ENCODE data around the gene PKP1.

The PKP1 gene

DNA sequence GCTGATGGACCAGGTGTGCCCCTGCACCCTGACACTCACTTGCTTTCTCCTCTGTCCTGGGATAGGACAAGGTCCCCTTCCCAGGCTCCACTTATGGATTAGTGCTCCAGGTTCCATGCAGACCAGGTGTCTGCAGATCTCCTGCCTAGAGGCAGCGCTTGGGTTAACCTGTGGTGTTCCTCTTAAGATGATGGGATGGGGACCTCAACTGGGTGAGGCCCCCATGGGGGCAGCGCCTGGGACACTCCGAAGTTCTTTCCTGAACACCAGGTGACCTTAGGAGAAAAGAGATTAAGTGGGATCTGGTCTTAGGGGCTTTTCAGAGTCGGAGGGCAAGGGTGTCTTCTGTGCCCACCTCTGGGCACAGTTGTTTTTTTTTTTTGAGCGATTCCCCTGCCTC is 72.9 kb downstream of the PKP1 start:
- DNase-seq = no peak

DNA sequence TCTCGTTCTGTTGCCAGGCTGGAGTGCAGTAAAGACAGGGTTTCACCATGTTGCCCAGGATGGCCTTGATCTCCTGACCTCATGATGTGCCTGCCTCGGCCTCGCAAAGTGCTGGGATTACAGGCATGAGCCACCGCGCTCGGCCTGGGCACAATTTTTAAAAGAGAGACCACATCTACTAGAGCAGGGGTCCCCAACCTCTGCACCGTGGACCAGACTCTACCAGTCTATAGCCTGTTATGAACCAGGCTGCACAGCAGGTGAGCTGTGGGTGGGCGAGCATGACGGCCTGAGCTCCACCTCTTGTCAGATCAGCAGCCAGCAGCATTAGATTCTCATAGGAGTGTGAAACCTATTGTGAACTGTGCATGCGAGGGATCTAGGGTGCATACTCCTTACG is 73.4 kb downstream of the PKP1 start:
- no peak for DNase-seq

DNA sequence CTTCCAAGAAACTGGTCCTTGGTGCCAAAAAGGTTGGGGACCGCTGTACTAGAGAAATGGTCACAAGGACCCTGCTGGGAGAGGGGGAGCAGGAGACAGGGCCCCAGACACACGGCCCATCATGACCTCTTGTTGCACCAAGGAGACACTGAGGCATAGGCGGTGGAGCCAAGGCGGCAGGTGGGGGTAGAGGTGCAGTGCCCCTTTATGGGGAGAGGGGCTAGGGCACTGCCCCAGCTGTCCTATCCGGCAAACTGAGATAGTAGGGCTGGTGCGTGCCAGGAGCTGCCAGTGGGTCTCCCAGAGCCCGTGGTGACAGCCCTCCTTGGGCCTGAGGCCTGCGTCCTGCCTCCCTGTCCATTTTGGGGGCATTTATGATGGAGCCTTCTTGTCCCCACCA is 73.9 kb downstream of the PKP1 start:
- no peak for DNase-seq

DNA sequence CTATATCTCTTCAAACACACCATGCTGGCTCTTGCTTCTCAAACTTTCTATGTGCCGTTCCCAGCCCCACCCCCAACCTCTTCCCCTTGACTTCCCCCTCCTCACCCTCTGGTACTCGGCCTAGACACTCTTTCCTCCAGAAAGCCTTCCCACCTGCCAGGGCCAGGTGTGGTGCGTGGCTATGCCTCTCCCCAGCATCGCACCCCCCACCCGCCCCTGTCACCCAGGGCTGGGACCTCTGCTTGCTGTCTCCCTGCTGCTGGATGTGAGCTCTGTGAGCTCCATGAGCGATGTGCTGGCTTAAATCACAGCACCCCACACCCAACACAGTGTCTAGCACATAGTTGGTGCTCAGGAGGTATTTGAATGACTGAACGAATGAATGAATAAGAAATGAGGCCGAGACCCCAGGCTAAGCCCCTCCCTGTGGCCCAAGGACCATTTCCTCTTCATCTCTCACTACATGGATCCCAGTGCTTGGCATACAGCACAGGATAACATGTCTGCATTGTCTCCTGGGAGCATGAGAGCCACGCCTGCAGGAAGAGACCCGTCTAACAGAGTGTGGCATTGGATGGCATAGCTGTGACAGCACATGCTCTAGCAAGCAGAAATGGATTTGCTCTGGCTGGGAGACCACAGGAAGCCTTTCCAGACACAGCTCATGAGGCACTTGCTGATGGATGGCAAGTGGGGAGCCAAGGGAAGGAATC is 74.5 kb downstream of the PKP1 start:
- no peak for DNase-seq

DNA sequence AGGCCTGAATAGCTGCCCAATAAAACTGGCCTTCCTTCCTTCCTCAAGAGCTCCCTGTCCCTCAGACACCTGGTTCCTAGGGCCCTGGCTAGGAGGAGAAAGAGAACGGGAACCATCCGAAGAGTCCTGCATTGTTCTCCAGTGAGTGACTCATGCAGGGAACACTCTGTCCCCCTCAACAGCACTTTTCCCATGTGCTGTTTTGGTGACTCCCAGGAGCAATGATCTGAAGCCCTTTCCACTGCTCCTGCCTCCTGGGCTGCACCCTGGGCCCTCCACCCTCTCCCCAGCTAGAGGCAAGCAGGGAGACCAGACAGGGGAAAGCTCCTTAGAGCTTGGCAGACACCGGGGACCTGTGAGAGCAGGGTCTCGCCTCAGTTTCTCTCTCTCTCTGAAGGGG is 75.3 kb downstream of the PKP1 start:
- no peak for DNase-seq

DNA sequence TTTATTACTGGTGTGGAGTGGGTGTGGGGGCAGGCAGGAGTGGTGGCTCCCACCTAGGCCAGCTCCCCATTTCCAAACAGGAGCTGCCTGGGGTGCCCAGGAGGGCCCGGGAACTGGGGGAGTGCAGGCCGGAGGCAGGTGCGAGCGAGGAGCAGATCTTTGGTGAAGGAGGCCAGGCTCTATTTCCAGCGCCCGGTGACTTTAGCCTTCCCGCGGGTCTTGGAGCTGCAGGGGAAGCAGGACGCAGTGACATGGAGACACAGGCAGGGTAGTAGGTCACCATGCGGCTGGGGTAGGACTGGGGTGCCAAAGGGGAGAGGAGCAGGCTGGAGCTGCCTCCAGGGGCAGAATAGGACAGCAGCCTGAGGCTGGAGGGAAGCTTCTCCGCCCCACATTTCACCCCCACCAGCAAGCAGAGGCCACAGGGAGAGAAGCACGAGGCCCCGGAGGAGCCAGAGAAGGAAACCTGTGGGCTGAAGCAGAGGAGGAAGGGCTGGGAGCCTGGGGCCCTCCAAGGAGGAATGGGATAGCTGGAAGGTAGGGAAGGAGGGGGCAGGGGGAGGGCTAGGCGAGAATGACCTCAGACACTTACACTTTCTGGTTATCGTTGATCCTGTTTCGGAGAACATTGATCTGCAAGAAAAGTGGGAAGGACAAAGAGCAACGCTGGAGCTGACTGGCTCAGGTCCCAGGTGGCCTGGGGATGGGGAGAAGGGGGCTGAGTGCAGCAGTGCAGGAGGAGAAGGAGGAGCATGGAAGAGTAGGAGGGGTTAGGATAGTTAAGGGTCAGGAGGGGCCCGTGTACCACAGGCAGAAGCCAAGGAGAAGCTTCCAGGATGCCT is 75.9 kb downstream of the PKP1 start:
- DNase-seq = no peak

DNA sequence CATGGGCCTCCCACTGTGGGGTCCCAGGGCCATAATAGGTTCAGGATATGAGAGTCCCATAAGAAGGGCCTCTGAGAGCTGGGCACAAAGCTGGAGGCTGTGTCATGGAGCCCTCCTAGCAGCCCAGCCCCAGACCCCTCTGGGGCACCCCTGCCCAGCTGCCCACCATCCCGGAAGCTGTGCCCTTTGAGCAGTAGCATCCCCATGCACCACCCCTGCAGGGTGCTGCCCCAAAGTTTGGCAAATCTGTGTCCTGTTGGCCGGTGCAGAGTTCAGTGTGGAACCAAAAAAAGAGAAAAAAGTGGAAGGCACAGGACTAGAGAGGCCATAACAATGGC is 76.5 kb downstream of the PKP1 start:
- no peak for DNase-seq

DNA sequence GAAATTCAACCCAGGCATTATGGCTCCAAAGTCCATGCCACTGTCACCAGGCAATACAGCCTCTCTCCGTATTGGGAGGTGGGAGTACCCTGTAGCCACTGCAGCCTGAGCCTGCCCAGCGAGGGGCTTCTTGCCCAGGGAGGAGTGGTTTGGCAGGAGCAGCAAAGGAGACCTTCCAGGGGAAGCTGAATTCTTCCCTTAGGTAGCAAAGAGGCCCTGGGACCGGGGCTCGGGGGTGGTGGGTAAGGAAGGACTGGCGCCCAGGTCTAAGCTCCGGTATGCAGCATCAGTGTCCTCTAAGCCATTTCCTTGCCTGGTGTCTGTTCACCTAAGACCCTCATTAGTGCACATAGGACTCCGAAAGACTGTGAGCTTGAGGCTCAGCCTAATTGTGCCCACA is 77.2 kb downstream of the PKP1 start:
- DNase-seq = no peak

DNA sequence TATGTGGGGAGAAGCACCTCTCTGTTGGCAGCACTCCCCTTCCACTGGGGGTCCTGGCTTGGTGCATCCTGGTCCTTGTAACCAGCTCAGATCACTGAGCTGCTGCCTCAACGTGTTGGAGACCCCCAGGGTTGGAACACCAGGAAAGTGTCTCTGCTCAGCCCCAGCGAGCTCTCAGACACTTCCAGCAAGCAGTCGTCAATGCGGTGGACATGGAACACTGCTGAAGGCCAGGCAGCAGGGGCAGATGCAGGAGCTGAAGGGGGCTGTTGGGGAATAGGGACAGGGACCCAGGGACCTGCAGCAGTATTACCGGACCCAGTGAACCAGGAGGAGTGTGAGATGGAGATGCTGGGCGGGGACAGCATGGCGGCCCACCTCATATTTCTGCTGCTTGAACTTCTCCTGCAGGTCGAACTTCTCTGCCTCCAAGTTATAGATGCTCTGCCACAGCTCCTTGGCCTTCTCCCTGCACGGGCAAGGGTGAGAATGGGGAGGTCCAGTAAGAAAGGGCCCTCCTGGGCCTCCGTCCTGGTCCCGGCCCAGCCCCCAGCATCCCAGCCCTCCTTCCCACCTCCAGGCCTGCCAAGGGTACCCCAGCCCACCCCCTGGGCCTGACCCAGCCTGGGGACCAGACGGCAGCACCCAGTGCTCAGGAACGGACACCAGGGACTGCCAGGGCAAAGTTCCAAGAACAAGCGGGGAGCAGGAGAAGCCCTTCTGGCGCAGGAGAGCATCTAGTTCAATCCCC is 77.8 kb downstream of the PKP1 start:
- DNase-seq = no peak

DNA sequence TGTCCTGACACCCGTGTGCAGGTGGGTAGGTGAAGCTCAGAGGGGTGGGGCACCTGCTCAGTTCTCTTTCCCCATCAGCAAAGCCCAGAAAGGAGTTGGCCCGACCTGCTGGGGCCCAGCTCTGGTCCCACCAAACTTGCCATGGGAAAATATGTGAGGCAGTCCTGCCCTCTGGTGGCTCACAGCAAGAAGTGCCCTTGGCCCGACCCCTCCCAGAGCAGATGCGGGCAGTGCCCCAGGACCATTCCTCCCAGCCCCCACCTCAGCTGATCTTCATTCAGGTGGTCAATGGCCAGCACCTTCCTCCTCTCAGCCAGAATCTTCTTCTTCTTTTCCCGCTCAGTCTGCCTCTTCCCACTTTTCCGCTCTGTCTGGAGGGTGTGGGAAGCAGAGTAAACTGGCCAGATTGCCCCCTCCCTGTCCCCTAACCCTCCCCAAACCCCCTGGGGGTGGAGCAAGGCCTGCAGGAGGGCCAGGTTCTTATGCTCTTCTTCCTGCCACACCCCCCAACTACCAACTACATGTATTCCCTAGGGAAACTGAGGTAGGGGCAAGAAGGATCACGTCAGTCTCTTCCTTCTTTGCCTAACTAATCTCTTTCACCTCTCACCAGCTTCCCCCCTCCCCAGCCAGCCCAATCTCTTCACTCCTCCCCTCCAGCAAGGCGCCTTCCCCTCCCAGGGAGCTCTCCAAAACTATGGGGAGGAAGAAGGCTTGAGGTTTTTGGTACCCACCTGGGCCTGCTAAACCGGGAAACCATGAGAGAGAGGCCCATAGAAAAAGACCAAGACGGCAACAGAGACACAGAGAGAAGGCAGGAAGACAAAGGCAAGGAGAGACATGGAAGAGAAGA is 78.6 kb downstream of the PKP1 start:
- no peak for DNase-seq

DNA sequence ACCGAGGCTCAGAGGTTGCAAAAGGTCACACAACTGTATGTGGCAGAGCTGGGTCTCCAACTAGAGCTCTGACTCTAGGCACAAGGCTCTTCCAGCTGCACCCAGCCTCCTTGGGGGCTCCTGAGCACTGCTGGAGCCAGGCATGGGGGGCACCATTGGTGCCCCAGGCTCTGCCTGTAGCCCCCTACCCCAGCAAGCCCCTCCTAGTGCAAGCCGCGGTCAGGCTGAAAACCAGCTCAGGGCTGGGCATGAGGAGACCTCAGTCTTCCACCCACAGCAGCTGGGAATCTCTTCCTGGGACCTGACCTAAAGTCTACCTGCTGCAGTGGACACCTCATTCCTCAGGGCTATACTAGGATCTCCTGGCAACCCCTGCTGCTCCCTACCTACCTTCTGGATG is 79.6 kb downstream of the PKP1 start:
- no peak for DNase-seq

DNA sequence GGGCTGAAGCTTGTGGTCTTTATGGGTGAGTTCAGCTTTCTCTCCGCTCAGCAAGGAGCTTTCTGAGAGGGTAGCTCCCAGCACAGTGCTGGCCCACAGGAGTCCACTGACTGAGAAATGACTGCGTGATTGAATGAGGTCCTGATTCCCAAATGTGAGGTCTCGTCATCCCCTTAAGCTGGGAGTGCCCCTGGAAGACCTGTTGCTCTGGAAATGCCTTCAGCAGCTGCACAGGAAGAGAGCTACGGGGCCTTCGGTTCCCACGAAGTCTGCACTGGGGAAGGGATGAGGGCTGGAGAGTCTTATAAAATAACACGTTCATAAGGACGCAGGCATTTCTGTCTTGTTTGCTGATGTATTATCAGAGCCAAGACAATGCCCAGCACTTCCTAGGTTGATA is 80.2 kb downstream of the PKP1 start:
- DNase-seq = no peak

DNA sequence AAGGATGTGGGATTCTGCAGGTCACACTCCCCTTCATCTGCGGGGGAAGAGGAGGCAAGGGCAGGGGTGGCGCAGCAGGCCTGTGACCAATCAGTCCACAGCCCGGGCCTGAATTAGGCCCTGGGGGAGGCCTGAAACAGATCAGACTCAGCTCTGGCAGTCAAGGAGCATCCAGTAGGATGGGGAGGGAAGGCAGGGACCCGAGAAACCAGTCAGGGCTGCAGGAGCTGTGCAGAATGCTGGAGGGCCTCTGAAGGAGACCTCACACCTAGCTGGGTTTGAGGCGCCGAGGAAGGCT is 81.5 kb downstream of the PKP1 start:
- no peak for DNase-seq

DNA sequence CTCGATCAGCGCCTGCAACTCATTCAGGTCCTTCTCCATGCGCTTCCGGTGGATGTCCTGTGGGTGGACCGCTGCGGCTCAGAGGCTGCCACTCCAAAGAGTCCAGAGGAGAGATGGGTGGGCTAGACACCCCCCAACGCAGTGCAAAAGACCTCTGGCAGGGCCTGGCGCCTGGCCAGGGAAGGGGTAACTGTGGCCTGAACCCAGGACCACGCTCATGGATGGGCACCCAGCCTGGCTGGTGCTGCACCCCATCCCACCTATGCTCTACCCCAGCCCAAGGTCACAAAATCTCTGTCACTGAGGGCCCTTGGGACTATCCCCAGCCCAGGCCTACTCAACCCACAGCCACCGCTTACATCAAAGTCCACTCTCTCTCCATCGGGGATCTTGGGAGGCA is 81.9 kb downstream of the PKP1 start:
- DNase-seq = no peak

DNA sequence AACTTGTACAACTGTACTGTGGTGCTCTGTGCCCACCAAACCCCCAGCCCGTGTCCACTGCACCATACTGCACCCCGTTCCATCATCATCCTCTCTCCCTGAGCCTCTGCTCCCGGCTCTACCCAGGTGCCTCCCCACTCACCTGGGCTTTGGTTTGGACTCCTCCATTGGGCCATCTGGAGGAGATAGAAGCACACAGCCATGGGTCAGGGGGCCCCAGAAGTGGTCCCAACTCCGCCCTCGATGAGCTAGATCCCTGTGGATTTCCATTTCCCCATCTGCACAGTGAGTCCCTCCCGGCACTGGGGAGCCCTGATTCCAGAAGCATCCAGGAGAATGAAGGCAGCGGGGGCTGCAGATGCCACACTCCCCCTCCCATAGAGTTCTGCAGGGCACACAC is 83.4 kb downstream of the PKP1 start:
- no peak for DNase-seq

DNA sequence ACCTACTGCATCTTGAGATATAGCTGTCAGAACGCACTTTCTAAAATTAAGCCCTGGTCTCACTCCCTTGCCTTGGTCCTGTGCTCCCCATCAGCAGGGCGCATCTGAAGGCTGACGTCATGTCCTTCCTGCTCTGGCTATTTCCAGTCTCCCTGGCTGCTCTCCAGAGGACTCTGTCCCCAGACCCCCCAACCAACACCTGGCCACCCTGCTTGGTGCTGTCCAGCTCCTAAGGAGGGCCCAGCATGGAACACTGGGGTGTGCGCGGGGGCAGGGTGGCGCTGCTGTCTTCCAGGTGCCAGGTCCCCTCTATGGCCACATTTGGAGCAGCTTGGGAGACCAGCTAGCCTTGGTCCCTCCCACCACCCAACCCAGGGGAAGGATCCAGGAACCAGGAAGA is 85.9 kb downstream of the PKP1 start:
- DNase-seq = no peak

DNA sequence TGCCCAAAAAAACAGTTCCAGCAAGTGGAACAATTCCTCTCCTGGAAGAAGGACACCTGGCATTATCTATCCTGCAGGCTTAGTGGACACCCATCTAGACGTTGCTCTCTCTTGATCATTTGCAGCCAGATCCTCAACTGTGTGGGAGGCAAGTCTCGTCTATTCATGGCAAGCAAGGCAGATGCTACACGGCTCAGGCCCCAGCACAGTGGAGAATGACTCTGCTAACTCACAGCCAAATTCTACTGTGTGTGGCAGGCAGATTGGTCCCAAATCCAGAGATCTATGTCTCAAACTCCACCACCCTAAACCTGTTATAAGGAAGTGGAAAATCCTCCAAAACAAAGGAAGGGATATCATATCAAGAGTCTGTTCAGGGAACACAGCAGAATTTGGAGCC is 87.2 kb downstream of the PKP1 start:
- no peak for DNase-seq

DNA sequence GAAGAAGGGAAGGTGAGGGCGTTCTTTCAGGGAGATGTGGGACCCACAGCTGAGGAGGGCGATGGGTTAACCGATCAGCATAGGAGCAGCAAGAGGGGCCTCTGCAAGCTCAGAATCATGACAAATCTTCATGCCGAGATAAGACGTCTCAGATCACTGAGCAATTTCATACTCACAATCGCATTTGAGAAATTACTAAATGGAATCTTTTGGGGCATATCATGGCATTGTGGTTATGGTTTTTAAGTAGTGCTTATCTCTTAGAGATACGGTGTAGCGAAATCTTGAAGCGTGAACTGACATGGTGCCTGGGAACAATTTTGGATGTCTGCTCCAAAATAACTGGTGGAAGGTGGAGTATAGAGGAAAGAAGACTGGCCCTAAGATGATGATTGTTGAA is 88.0 kb downstream of the PKP1 start:
- no peak for DNase-seq

DNA sequence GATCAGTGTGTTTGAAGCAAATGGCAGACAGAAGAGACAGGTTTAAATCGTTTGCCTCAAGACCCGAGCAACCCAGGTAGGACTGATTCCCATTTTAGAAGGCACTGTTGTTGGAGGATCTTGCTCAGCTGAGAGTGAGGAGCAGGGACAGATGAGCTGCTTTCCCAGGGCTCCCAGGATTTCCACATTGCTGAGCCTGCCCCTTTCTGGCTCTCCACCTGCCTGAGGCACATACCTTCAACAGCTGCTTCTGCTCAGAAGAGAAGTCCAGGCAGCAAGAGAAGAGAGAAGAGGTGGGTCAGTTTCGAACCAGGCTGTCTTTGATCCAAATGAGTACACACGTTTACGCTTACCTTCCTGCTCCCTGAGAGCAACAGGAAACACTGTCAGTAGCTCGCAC is 88.5 kb downstream of the PKP1 start:
- no peak for DNase-seq

DNA sequence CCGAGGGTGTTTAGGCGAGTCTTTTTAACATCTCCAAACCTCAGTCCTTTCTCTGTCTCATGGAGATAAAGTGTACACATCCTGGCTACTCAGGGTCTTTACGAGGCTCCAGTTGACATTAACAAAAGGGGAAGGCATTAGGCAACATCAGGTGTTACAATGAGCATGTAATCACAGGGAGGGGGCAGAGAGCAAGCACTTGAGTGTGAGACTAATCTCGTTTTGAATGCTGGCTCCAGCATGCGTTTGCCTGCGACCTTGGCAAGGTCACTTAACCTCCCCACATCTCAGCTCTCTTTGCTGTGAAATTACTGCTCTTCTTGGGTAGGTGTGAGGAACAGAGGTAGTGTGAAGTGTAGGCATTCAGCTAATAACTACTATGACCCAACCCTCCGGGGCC is 91.1 kb downstream of the PKP1 start:
- peak; percentile 37 for DNase-seq

DNA sequence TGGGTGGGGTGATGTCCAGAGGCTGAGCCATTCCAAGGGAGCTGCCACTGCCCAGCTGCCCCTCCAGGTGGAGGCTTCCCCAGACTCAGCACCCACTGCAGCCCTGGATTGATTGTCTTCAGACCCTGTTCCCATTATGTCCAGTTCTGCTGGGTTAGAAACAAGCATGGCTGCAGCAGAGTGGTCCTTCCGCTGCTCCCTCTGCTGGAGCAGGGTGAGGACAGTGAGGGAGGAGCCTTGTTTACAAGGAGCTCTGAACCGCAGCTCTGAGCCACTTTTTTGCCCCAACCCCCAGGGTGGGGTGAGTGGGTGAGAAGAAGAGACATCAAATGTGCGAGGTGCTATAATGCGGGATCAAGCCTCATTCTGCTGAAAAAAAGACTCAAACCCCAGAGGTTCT is 91.9 kb downstream of the PKP1 start:
- no peak for DNase-seq

DNA sequence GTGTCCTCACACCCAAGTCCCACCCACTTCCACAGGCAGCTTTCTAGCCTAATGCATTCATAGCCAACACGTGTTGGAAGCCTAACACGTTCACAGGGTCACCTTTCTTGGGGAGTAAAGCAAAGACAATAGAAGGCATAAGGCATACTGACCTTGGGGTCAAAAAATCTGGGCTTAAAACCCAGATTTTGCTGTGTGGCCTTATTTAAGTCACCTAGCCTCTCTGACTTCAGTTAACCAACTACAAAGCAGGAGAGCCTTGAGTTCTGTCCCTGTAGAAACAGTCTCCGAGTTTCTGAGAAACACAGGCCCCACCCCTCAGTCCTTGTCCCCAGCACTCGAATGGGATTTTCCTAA is 92.8 kb downstream of the PKP1 start:
- DNase-seq = no peak
